ENCODE data around the gene MAPK11. TPM values are rescaled to one million over a fixed set of nuclear protein-coding genes. Genes with fewer than 3 reads are reported as not detected.

MAPK11 gene
- total and polyA plus RNA-seq, 9 donors, result 0.92 to 31.6 (median 12.0) TPM

DNA sequence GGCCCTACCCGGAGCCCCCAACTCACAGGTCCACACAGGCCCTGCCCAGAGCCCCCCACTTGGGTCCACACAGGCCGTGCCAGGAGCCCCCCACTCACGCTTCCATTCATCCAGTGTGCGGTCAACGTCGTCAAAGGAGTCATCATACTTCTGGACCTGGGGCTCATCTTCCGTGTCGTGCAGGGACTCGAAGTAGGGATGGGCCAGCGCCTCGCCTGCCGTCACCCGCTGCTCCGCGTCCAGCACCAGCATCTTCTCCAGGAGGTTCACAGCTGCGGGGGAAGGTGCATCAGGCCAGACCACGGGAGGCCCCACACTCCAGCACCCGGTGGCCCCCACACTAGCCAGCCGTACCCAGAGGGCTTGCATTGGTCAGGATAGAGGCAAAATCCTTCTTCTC lies 15.1 kb downstream of the MAPK11 start:
- 81 to 85% (median 84%) methylated on average over 19 of the region's 19 CpGs for WGBS, 3 donors
- no peak for TF ChIP-seq EP300 (IDR thresholded peaks at IDR 0.05)
- TF ChIP-seq, protein P1, sequence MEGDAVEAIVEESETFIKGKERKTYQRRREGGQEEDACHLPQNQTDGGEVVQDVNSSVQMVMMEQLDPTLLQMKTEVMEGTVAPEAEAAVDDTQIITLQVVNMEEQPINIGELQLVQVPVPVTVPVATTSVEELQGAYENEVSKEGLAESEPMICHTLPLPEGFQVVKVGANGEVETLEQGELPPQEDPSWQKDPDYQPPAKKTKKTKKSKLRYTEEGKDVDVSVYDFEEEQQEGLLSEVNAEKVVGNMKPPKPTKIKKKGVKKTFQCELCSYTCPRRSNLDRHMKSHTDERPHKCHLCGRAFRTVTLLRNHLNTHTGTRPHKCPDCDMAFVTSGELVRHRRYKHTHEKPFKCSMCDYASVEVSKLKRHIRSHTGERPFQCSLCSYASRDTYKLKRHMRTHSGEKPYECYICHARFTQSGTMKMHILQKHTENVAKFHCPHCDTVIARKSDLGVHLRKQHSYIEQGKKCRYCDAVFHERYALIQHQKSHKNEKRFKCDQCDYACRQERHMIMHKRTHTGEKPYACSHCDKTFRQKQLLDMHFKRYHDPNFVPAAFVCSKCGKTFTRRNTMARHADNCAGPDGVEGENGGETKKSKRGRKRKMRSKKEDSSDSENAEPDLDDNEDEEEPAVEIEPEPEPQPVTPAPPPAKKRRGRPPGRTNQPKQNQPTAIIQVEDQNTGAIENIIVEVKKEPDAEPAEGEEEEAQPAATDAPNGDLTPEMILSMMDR (IDR thresholded peaks at IDR 0.05), result no peak
- TF ChIP-seq POLR2A (IDR thresholded peaks at IDR 0.05), result no peak
- H3K36me3 ChIP-seq, result no peaks in the 10 kb centered on the region
- H3K9me3 ChIP-seq, result no peaks in the 10 kb centered on the region
- no peaks in the 10 kb centered on the region for H3K27me3 ChIP-seq
- intact Hi-C loops (cut with DNase I), result loop anchor here in 1 of 4 donors (10.0 kb wide), 1 partner anchor 270 kb away; the partner anchor contains the start of gene SCO2
- H3K4me3 ChIP-seq, result no peak overlapping the region
- H3K4me1 ChIP-seq (ENCODE audit: insufficient read depth), result peaks cover 6% of the 10 kb centered on the region
- no peak for DNase-seq
- H3K27ac ChIP-seq, result no peak overlapping the region

DNA sequence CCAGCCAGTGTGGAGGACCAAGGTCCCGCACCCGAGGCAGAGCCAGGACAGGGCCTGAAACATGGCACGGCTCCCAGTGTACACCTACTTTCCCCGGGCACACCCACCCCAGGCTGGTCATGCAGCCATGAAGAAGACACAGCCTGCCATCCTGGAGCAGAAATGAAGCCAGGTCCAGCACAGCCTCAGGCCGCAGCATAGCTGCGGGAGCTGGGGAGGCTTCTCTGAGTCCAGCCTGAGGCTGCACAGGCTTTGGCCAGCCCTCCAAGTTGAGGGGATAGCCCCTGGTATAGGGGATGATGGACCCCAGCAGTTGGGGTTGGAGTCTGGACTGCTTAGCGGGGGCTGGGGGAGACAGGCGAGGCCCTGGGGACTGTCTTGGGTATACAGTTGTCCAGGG lies 16.2 kb downstream of the MAPK11 start:
- Histone ChIP-seq H3K9me3 (no peaks in the 10 kb centered on the region), H3K27me3 (no peaks in the 10 kb centered on the region), H3K27ac (no peak overlapping the region), H3K36me3 (no peaks in the 10 kb centered on the region), H3K4me3 (no peak overlapping the region), H3K4me1 (ENCODE audit: insufficient read depth) (peaks cover 7% of the 10 kb centered on the region)
- TF ChIP-seq EP300 (IDR thresholded peaks at IDR 0.05), result no peak
- 61 to 71% (median 64%) methylated on average over 8 of the region's 8 CpGs for WGBS, 3 donors
- intact Hi-C loops (cut with DNase I), result loop anchor here in 3 of 4 donors (5.0 to 10.0 kb wide), 2 partner anchors 88 to 271 kb away; partner anchors contain the start of genes PPP6R2 (in 2 of the 3) and SCO2 (in 1 of the 3)
- peak in 1 of 5 donors; percentile 31 for DNase-seq

GRCh38 chr22:50253046-50253915 lies 16.9 kb downstream of the MAPK11 start:
- peak in 3 of 5 donors; percentile 28 to 40 (median 35) for DNase-seq
- H3K4me3 ChIP-seq, result no peak overlapping the region
- H3K27me3 ChIP-seq, result no peaks in the 10 kb centered on the region
- H3K36me3 ChIP-seq, result no peaks in the 10 kb centered on the region
- intact Hi-C loops (cut with DNase I), result loop anchor here in 3 of 4 donors (5.0 to 10.0 kb wide), 2 partner anchors 89 to 272 kb away; partner anchors contain the start of genes PPP6R2 (in 2 of the 3) and SCO2 (in 1 of the 3)
- no peak overlapping the region for H3K27ac ChIP-seq
- H3K4me1 ChIP-seq (ENCODE audit: insufficient read depth), result peaks cover 7% of the 10 kb centered on the region
- TF ChIP-seq POLR2A (IDR thresholded peaks at IDR 0.05) (no peak), EP300 (IDR thresholded peaks at IDR 0.05) (no peak)
- TF ChIP-seq, protein P1 (IDR thresholded peaks at IDR 0.05), result no peak
- 76 to 80% (median 76%) methylated on average over 22 of the region's 22 CpGs for WGBS, 3 donors
- H3K9me3 ChIP-seq, result no peaks in the 10 kb centered on the region

DNA sequence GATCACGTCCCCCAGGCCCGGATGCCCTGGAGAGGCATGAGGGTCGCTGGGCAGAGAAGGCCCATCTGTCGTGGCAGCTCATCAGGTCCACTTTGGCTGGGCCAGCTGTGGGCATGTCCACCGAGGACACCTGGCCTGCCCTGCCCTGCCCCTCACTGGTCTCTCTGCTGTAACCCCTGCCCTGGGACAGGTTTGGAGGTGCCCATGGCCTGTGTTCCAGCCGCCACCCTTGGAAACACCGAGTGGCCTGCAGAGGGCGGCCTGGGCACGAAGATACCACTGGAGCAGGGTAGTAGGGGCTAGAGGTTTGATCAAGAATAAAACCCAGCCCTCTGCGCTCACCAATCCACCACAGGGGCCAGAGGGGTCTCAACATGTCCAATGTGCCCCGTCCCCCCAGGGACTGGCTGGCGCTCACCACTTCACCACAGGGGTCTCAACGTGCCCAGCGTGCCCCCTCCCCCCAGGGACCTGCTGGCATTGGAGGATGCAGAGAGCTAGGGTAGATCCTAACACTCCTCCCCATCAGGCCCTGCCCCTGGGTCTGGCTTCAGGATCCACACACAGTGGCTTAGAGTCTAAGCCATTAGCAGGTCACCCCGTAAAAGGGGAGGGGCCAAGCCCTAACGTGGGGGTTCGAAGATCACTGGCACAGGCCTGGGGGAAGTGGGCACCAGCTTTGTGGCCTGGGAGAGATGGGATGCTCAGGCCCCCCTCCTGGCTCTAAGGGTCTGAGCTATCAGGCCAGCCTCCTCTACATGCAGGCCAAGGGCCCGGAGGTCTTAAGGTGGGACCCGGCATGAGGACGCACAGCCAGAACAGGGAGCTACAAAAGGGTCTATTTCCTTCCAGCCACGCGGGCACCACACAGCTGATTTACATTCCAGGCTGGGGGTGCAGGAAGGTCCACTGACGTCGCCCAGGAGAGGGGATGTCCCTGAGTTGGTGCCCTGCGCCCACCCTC lies 17.8 kb downstream of the MAPK11 start:
- TF ChIP-seq, protein P1 (IDR thresholded peaks at IDR 0.05), result peak; percentile 17 to 76 (median 64)
- no peak for TF ChIP-seq EP300 (IDR thresholded peaks at IDR 0.05)
- Histone ChIP-seq H3K4me1 (ENCODE audit: insufficient read depth) (peaks cover 7% of the 10 kb centered on the region), H3K27me3 (no peaks in the 10 kb centered on the region), H3K36me3 (no peaks in the 10 kb centered on the region), H3K27ac (peak overlapping the region in 1 of 2 donors; percentile 44), H3K9me3 (no peaks in the 10 kb centered on the region), H3K4me3 (no peak overlapping the region)
- peak; percentile 71 to 83 (median 79) for DNase-seq
- intact Hi-C loops (cut with DNase I), result loop anchor here in 3 of 4 donors (5.0 to 10.0 kb wide), 2 partner anchors 90 to 272 kb away; partner anchors contain the start of genes PPP6R2 (in 2 of the 3) and SCO2 (in 1 of the 3)
- 56 to 58% (median 57%) methylated on average over 25 of the region's 25 CpGs for WGBS, 3 donors

All from ovary (tissue), 9 donors.